Caco-2 (cell line): Measurements from ENCODE around the gene WEE2. TPM values are rescaled to one million over a fixed set of nuclear protein-coding genes. Genes with fewer than 3 reads are reported as not detected.

ENCODE experiments used
- BruUV-seq: library from RNA; stranded (reverse); fragments of 400-500 nt; replicated peaks from 2 replicates; lab custom pipeline; 2021; lab: Mats Ljungman, UMichigan
- CTCF ChIA-PET: fragments of 300-600 bp; sonication (Branson Sonifier 250); formaldehyde crosslinking; loops from one replicate; lab custom pipeline; 2022; ENCODE audit warnings: antibody characterized with exemption; lab: Charles Lee
- POLR2A ChIA-PET: fragments of 300-600 bp; sonication (Branson Sonifier 250); formaldehyde crosslinking; loops from one replicate; lab custom pipeline; 2022; ENCODE audit warnings: antibody characterized with exemption; lab: Charles Lee
- DNase-seq, 2 experiments: peaks; one replicate each; pipeline versions ENCODE4 v3.0.0 to v3.0.0-alpha.2; 2020 to 2022
- H3K27me3 ChIP-seq: replicated peaks from 2 replicates; pipeline ENCODE4 v1.6.0; 2011; ENCODE audit warnings: low read length; ENCODE audit not compliant: control insufficient read depth, insufficient read depth
- H3K36me3 ChIP-seq: 2 replicates; pipeline ENCODE4 v1.5.1; 2011; ENCODE audit warnings: low read length; ENCODE audit not compliant: control insufficient read depth, insufficient read depth
- H3K4me1 ChIP-seq: fragments of 250-450 bp; sonication (Bioruptor Pico); 2 replicates; pipeline ENCODE4 v1.5.1; 2020; ENCODE audit warnings: mild to moderate bottlenecking
- H3K4me3 ChIP-seq: 2 replicates; pipeline ENCODE4 v1.5.1; 2011; ENCODE audit warnings: low read depth, mild to moderate bottlenecking, control low read depth, low read length
- H3K9me3 ChIP-seq: fragments of 250-450 bp; sonication (Bioruptor Pico); 2 replicates; pipeline ENCODE4 v1.5.1; 2020; ENCODE audit warnings: mild to moderate bottlenecking, moderate library complexity
- H3K27ac Mint-ChIP-seq: one replicate; pipeline ENCODE4 v1.8.0; 2022; ENCODE audit warnings: mixed read lengths; ENCODE audit not compliant: unreplicated experiment
- H3K27me3 Mint-ChIP-seq: one replicate; pipeline ENCODE4 v1.8.0; 2022; ENCODE audit warnings: mixed read lengths; ENCODE audit not compliant: insufficient read depth, unreplicated experiment
- H3K36me3 Mint-ChIP-seq: one replicate; pipeline ENCODE4 v1.8.0; 2022; ENCODE audit warnings: mild to moderate bottlenecking, mixed read lengths; ENCODE audit not compliant: insufficient read depth, unreplicated experiment
- H3K4me1 Mint-ChIP-seq: one replicate; pipeline ENCODE4 v1.8.0; 2022; ENCODE audit warnings: low read depth, mixed read lengths; ENCODE audit not compliant: unreplicated experiment
- H3K4me3 Mint-ChIP-seq: one replicate; pipeline ENCODE4 v1.8.0; 2022; ENCODE audit warnings: mild to moderate bottlenecking, moderate library complexity, mixed read lengths; ENCODE audit not compliant: unreplicated experiment
- H3K9me3 Mint-ChIP-seq: one replicate; pipeline ENCODE4 v1.8.0; 2022; ENCODE audit warnings: mixed read lengths; ENCODE audit not compliant: unreplicated experiment
- CTCF ChIP-seq, 2 experiments: fragments of 200-600 bp in 1 of 2; IDR thresholded peaks; 1 replicate in 1 of 2; 2 replicates in 1 of 2; pipeline versions ENCODE4 v1.5.1 to v1.8.0; 2011 to 2022; ENCODE audit warnings: antibody characterized with exemption in 1 of 2, control low read depth in 1 of 2, inconsistent platforms in 1 of 2, low read depth in 1 of 2, low read length in 1 of 2, mild to moderate bottlenecking in 1 of 2, moderate library complexity in 1 of 2; ENCODE audit not compliant: insufficient read depth in 1 of 2, severe bottlenecking in 1 of 2, unreplicated experiment in 1 of 2
- intact Hi-C: fragments of 100-400 bp; cut with micrococcal nuclease; formaldehyde crosslinking; loops from one replicate; pipeline ENCODE4 v1.10.0; 2022; ENCODE audit not compliant: unreplicated experiment
- total RNA-seq: library from RNA; stranded (reverse); gene quantifications from 2 replicates; pipeline ENCODE4 v1.2.3, GENCODE V29; 2022

WEE2 gene
- total RNA-seq, 1 experiment from 2014 or later: 1.0 TPM

GRCh38 chr7:141701489-141702046 lies 6.6 kb upstream of the WEE2 start:
- Mint-ChIP-seq H3K4me3 (peak overlapping the region; percentile 60), H3K27ac (no peak overlapping the region), H3K4me1 (peaks cover 28% of the 10 kb centered on the region), H3K36me3 (no peaks in the 10 kb centered on the region), H3K27me3 (no peaks in the 10 kb centered on the region), H3K9me3 (no peaks in the 10 kb centered on the region)
- Histone ChIP-seq H3K9me3 (no peaks in the 10 kb centered on the region), H3K27me3 (no peaks in the 10 kb centered on the region), H3K4me3 (peak overlapping the region; percentile 84), H3K36me3 (no peaks in the 10 kb centered on the region; the same call in 1 of the 2 replicates), H3K4me1 (peaks cover 46% of the 10 kb centered on the region)
- TF ChIP-seq CTCF (IDR thresholded peaks at IDR 0.05; ENCODE audit: insufficient read depth in 1 of 2, low read depth in 1 of 2, low read length in 1 of 2, severe bottlenecking in 1 of 2, unreplicated experiment in 1 of 2): no peak
- intact Hi-C loops: loop anchor here (2.0 to 10.0 kb wide), 2 partner anchors 37 to 47 kb away; partner anchors contain the start of gene SSBP1
- BruUV-seq: no TSS peak
- CTCF ChIA-PET: interaction anchor here (0.7 to 1.9 kb wide), 3 partner anchors 14 to 47 kb away, joined by 3 to 7 read pairs (median 7); partner anchors contain the start of gene SSBP1
- POLR2A ChIA-PET: interaction anchor here (0.6 to 2.3 kb wide), 2 partner anchors 12 to 674 kb away, joined by 3 to 6 read pairs; no protein-coding TSS in a partner anchor
- peak; percentile 59 to 60 for DNase-seq

- DNase-seq: peak; percentile 41 to 61
- peaks cover 51% of the 10 kb centered on the region for H3K4me1 ChIP-seq
- Mint-ChIP-seq H3K27me3 (no peaks in the 10 kb centered on the region), H3K4me3 (peak within 1 kb of the TSS; percentile 76), H3K27ac (no peak within 1 kb of the TSS), H3K36me3 (no peaks in the 10 kb centered on the region), H3K9me3 (no peaks in the 10 kb centered on the region), H3K4me1 (peaks cover 34% of the 10 kb centered on the region)
- no peaks in the 10 kb centered on the region for H3K9me3 ChIP-seq
- TF ChIP-seq CTCF (IDR thresholded peaks at IDR 0.05; ENCODE audit: insufficient read depth in 1 of 2, low read depth in 1 of 2, low read length in 1 of 2, severe bottlenecking in 1 of 2, unreplicated experiment in 1 of 2): no peak
- CTCF ChIA-PET: interaction anchor here (1.1 to 1.9 kb wide), 3 partner anchors 13 to 48 kb away, joined by 3 to 11 read pairs (median 7); partner anchors contain the start of gene SSBP1
- POLR2A ChIA-PET: interaction anchor here (2.3 kb wide), 1 partner anchor 12 kb away, joined by 6 read pairs; no protein-coding TSS in a partner anchor
- no peaks in the 10 kb centered on the region for H3K27me3 ChIP-seq
- H3K36me3 ChIP-seq: no peaks in the 10 kb centered on the region; the same call in 1 of the 2 replicates
- peak within 1 kb of the TSS; percentile 84 for H3K4me3 ChIP-seq
- BruUV-seq: no TSS peak
- intact Hi-C loops: loop anchor here (2.0 to 10.0 kb wide), 2 partner anchors 37 to 47 kb away; partner anchors contain the start of gene SSBP1
These were observed 6.0 kb upstream of the WEE2 start, which contains the start of gene DENND11 for GRCh38 chr7:141702047-141702567. DENND11 (minus strand) TSS chr7:141702166; CDS start chr7:141702153, 13 bp downstream.

- no peaks in the 10 kb centered on the region for H3K36me3 Mint-ChIP-seq
- no TSS peak for BruUV-seq
These were observed 5.3 kb upstream of the WEE2 start for GRCh38 chr7:141702892-141703291.

More at GRCh38 chr7:141702892-141703291, 5.3 kb upstream of the WEE2 start:
- H3K27me3 ChIP-seq: no peaks in the 10 kb centered on the region
- CTCF ChIA-PET: interaction anchor here (1.1 to 1.9 kb wide), 3 partner anchors 12 to 48 kb away, joined by 3 to 11 read pairs (median 7); partner anchors contain the start of gene SSBP1
- Mint-ChIP-seq H3K4me3 (peak overlapping the region; percentile 76), H3K27ac (no peak overlapping the region), H3K27me3 (no peaks in the 10 kb centered on the region), H3K9me3 (no peaks in the 10 kb centered on the region), H3K4me1 (peaks cover 34% of the 10 kb centered on the region)
- intact Hi-C loops: loop anchor here (2.0 to 10.0 kb wide), 2 partner anchors 36 to 48 kb away; partner anchors contain the start of gene SSBP1
- TF ChIP-seq CTCF (IDR thresholded peaks at IDR 0.05; ENCODE audit: insufficient read depth in 1 of 2, low read depth in 1 of 2, low read length in 1 of 2, severe bottlenecking in 1 of 2, unreplicated experiment in 1 of 2): no peak
- DNase-seq: no peak
- no peaks in the 10 kb centered on the region; the same call in 1 of the 2 replicates for H3K36me3 ChIP-seq
- no peaks in the 10 kb centered on the region for H3K9me3 ChIP-seq
- peaks cover 55% of the 10 kb centered on the region for H3K4me1 ChIP-seq
- POLR2A ChIA-PET: no interaction called here
- H3K4me3 ChIP-seq: peak overlapping the region; percentile 84; the same call in 1 of the 2 replicates
